ENCODE measurements around the gene PAX3. TPM values are rescaled to one million over a fixed set of nuclear protein-coding genes. Genes with fewer than 3 reads are reported as not detected.

The PAX3 gene
- total RNA-seq = not detected in 2 replicates

GRCh38 chr2:222298311-222299150, at the start of gene PAX3:
TSS of gene PAX3 (minus strand) at chr2:222298998. CDS start at chr2:222298615, 383 bp downstream.

Other genes with a start within 250 kb of the PAX3 start
- gene SGPP2, start 125.5 kb upstream of the PAX3 start, total RNA-seq = 1.8 and 6.6 TPM in 2 replicates